HepG2 (cell line): ENCODE results near the gene OSBPL8. TPM values are rescaled to one million over a fixed set of nuclear protein-coding genes. Genes with fewer than 3 reads are reported as not detected.

Source experiments
- ATAC-seq: fragments of 200-7000 bp; cut with Tn5 transposase; 3 replicates; pipeline ENCODE4 v1.9.1; 2020; ENCODE audit warnings: mild to moderate bottlenecking, moderate library complexity
- BruUV-seq: library from RNA; stranded (reverse); fragments of 400-500 nt; replicated peaks from 2 replicates; lab custom pipeline; 2021; lab: Mats Ljungman, UMichigan
- CTCF ChIA-PET: fragments of 300-600 bp; formaldehyde crosslinking; extraction: SDS; loops from one replicate; lab custom pipeline; 2021; ENCODE audit warnings: low total read pairs, inconsistent platforms, low intra/inter-chr PET ratio; lab: Yijun Ruan, JAX
- POLR2A ChIA-PET: fragments of 350-600 bp; sonication (Branson Sonifier 250); formaldehyde crosslinking; loops from one replicate; lab custom pipeline; 2020; ENCODE audit warnings: antibody characterized with exemption, inconsistent platforms; lab: Yijun Ruan, JAX
- DNase-seq: peaks from one replicate; pipeline ENCODE4 v3.0.0-alpha.2; 2015; ENCODE audit warnings: low spot score
- FAIRE-seq: peaks from 3 replicates; lab custom pipeline; 2011; peaks lifted over from hg19 to GRCh38; lab: Jason Lieb, UNC
- H2AFZ ChIP-seq: one replicate; pipeline ENCODE4 v1.6.1; 2011; ENCODE audit warnings: low read length, inconsistent platforms
- H3K27ac ChIP-seq: fragments of 300-600 bp; 3 replicates; pipeline ENCODE4 v1.8.0; 2011; ENCODE audit warnings: mixed run types, mild to moderate bottlenecking, mixed read lengths, low read length, inconsistent platforms; ENCODE audit not compliant: insufficient read depth; ENCODE audit errors: extremely low read length
- H3K27me3 ChIP-seq, 2 experiments: fragments of 200-600 bp in 1 of 2; 2 replicates in 1 of 2; 3 replicates in 1 of 2; pipeline versions ENCODE4 v1.6.0 to v1.8.0; 2011; ENCODE audit warnings: low read length in 2 of 2, mild to moderate bottlenecking in 2 of 2, moderate library complexity in 2 of 2, inconsistent platforms in 1 of 2; ENCODE audit not compliant: insufficient read depth in 2 of 2, control insufficient read depth in 1 of 2
- H3K36me3 ChIP-seq, 2 experiments: fragments of 200-600 bp in 1 of 2; replicated peaks in 1 of 2; 2 replicates in 1 of 2; 3 replicates in 1 of 2; pipeline versions ENCODE4 v1.5.1 to v1.8.0; 2011; ENCODE audit warnings: low read length in 2 of 2, inconsistent platforms in 1 of 2; ENCODE audit not compliant: insufficient read depth in 2 of 2, control insufficient read depth in 1 of 2
- H3K4me1 ChIP-seq: 2 replicates; pipeline ENCODE4 v1.5.1; 2012; ENCODE audit warnings: low read length, inconsistent platforms; ENCODE audit not compliant: insufficient read depth
- H3K4me2 ChIP-seq: 2 replicates; pipeline ENCODE4 v1.6.0; 2011; ENCODE audit warnings: low read depth, low read length, inconsistent platforms
- H3K4me3 ChIP-seq, 3 experiments: fragments of 200-600 bp in 1 of 3; sonication (generic), shearing (Covaris generic) in 1 of 3; replicated peaks in 1 of 3; 2 replicates each; pipeline ENCODE4 v1.5.1; 2011 to 2016; ENCODE audit warnings: low read length in 3 of 3, inconsistent platforms in 2 of 3, low read depth in 2 of 3, mild to moderate bottlenecking in 2 of 3, control low read depth in 1 of 3, mixed read lengths in 1 of 3; ENCODE audit not compliant: insufficient read depth in 1 of 3
- H3K79me2 ChIP-seq: one replicate; pipeline ENCODE4 v1.6.1; 2011; ENCODE audit warnings: low read length, inconsistent platforms; ENCODE audit not compliant: insufficient read depth
- H3K9ac ChIP-seq: 2 replicates; pipeline ENCODE4 v1.6.0; 2011; ENCODE audit warnings: mild to moderate bottlenecking, low read depth, low read length, inconsistent platforms; ENCODE audit not compliant: insufficient read depth
- H3K9me3 ChIP-seq: 2 replicates; pipeline ENCODE4 v1.5.1; 2012; ENCODE audit warnings: mild to moderate bottlenecking, low read length
- H4K20me1 ChIP-seq: 2 replicates; pipeline ENCODE4 v1.6.0; 2011; ENCODE audit warnings: inconsistent platforms, mild to moderate bottlenecking, low read length, moderate library complexity; ENCODE audit not compliant: insufficient read depth
- NFIB ChIP-seq: sonication (generic); formaldehyde crosslinking; IDR thresholded peaks from 2 replicates; pipeline ENCODE4 v1.9.0; 2021; ENCODE audit warnings: missing genetic modification reagents, mild to moderate bottlenecking, borderline replicate concordance
- ZMYM3 ChIP-seq: sonication (generic); formaldehyde crosslinking; IDR thresholded peaks from 2 replicates; pipeline ENCODE4 v1.5.1; 2020; ENCODE audit warnings: mild to moderate bottlenecking, missing genetic modification reagents
- ZNF354B ChIP-seq: sonication (generic); formaldehyde crosslinking; IDR thresholded peaks from 2 replicates; pipeline ENCODE4 v1.8.0; 2022; ENCODE audit warnings: mild to moderate bottlenecking, missing genetic modification reagents
- WGBS: methylation state at CpG from one replicate; pipeline ENCODE4 v1.1.6; 2017; ENCODE audit warnings: low lambda C conversion rate; 5-methylcytosine and 5-hydroxymethylcytosine counted together
- in situ Hi-C: cut with HindIII; loops from 2 replicates; pipeline ENCODE4 v1.10.0; 2017; ENCODE audit warnings: low pct_unique_long_range_greater_than_20kb; ENCODE audit not compliant: extremely low pct_ligation_motif_present
- intact Hi-C: fragments of 100-400 bp; cut with micrococcal nuclease; formaldehyde crosslinking; loops from one replicate; pipeline ENCODE4 v1.10.0; 2022; ENCODE audit not compliant: unreplicated experiment
- polyA plus RNA-seq, 8 experiments: library from polyadenylated mRNA; depleted of rRNA in 3 of 8; stranded (reverse) in 7 of 8; unstranded in 1 of 8; fragments of >200 nt; fragmentation: Illumina TruSeq in 4 of 8; extraction: Trizol in 4 of 8; gene quantifications; 2 replicates each; pipeline versions ENCODE4 v1.2.1 to v1.2.3, GENCODE V29; 2011 to 2016; ENCODE audit warnings: low read depth in 4 of 8, missing spikeins in 1 of 8, mixed read lengths in 1 of 8; ENCODE audit not compliant: insufficient read depth in 1 of 8
- total RNA-seq, 5 experiments: library from RNA; depleted of rRNA; stranded (reverse); fragments of >200 nt; fragmentation: Illumina TruSeq; extraction: Trizol; gene quantifications; 2 replicates each; pipeline ENCODE4 v1.2.3, GENCODE V29; 2016; ENCODE audit warnings: low read depth in 1 of 5
- TF ChIP-seq, protein P1 (sequence below): sonication (generic); formaldehyde crosslinking; IDR thresholded peaks from 2 replicates; pipeline ENCODE4 v1.5.0; 2020; ENCODE audit warnings: missing genetic modification reagents, mild to moderate bottlenecking, borderline replicate concordance

The OSBPL8 gene
- total and polyA plus RNA-seq, 2 of the 13 experiments (the other 11 are each of a cell fraction or from before 2014, with no cell fraction given), result 11.0 to 33.9 TPM

DNA sequence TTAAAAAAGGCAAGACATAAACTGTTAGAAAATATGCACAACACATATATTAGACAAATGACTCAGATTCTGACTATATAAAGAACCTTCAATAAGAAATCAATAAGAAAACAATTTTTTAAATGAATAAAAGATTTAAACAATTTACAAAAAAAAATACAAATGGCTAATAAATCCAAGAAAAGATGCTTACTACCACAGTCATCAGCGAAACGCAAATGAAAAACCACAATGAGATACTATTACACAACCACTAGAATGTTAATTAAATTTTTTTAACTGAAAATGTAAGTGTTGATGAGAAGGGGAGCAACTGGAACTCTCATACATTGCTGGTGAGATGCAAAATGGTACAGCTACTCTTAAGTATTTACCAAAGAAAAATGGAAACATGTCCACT lies 24.4 kb downstream of the OSBPL8 start:
- intact Hi-C loops (no loop called here), in situ Hi-C loops (no loop called here)
- no peak for TF ChIP-seq ZNF354B (CRISPR knock-in tag)
- TF ChIP-seq ZMYM3 (CRISPR knock-in tag), result no peak
- Histone ChIP-seq H3K9ac (no peak overlapping the region), H3K9me3 (no peaks in the 10 kb centered on the region), H3K27ac (no peak overlapping the region), H3K27me3 (no peaks in the 10 kb centered on the region), H3K4me2 (no peak overlapping the region), H3K79me2 (peaks cover 24% of the 10 kb centered on the region), H2AFZ (no peak overlapping the region), H3K4me3 (no peak overlapping the region), H3K4me1 (peaks cover 17% of the 10 kb centered on the region), H4K20me1 (no peaks in the 10 kb centered on the region), H3K36me3 (no peaks in the 10 kb centered on the region)
- ATAC-seq (no peak), DNase-seq (no peak), FAIRE-seq (no peak)
- ChIA-PET CTCF (no interaction called here), POLR2A (no interaction called here)
- BruUV-seq, result no TSS peak
- WGBS, result 96% methylated on average over 2 of the region's 2 CpGs

DNA sequence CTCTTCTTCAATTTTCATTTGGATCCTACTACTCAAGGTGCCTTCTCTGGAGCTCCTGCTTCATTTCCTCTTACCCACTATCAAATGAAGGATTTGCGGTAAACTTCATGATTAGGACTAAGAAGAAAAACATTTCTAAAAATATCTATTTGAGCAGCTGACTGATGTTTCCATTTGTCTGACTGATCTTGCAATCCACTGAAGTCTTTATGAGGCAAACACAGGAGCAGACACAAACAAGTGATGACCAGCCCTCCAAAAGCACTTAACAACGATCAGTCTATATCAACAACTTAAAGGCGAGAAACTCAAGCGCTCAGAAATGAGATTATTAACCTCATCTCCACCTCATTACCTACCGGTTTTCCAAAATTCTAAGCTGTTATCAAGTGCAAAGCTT lies 26.2 kb downstream of the OSBPL8 start:
- FAIRE-seq, result no peak
- ChIA-PET CTCF (no interaction called here), POLR2A (no interaction called here)
- H3K79me2 ChIP-seq, result peaks cover 14% of the 10 kb centered on the region
- TF ChIP-seq, protein P1, sequence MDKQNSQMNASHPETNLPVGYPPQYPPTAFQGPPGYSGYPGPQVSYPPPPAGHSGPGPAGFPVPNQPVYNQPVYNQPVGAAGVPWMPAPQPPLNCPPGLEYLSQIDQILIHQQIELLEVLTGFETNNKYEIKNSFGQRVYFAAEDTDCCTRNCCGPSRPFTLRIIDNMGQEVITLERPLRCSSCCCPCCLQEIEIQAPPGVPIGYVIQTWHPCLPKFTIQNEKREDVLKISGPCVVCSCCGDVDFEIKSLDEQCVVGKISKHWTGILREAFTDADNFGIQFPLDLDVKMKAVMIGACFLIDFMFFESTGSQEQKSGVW (CRISPR knock-in tag), result no peak
- no peak for TF ChIP-seq NFIB (CRISPR knock-in tag)
- in situ Hi-C loops (no loop called here), intact Hi-C loops (no loop called here)
- no TSS peak for BruUV-seq
- no peaks in the 10 kb centered on the region for H3K9me3 ChIP-seq
- ATAC-seq, result no peak
- H3K4me1 ChIP-seq, result peaks cover 26% of the 10 kb centered on the region
- H3K4me2 ChIP-seq, result no peak overlapping the region
- no peak for DNase-seq
- no peaks in the 10 kb centered on the region for H4K20me1 ChIP-seq
- H3K9ac ChIP-seq, result no peak overlapping the region
- no peaks in the 10 kb centered on the region; a peak in 1 of 5 replicates for H3K27me3 ChIP-seq
- 97% methylated on average over 5 of the region's 5 CpGs for WGBS
- H3K4me3 ChIP-seq, result no peak overlapping the region
- H3K36me3 ChIP-seq, result no peaks in the 10 kb centered on the region
- H2AFZ ChIP-seq, result no peak overlapping the region
- no peak overlapping the region for H3K27ac ChIP-seq
